GM21526 (cell line): Measurements from ENCODE around the gene BICDL2.
A peak's percentile ranks its signal among the peaks of the same experiment; 100 is the strongest.

ENCODE experiments used
- ATAC-seq: cut with Tn5 transposase; IDR thresholded peaks from one replicate; pipeline ENCODE4 v1.9.1; 2021; ENCODE audit warnings: moderate library complexity; ENCODE audit not compliant: unreplicated experiment, low FRiP score

Gene BICDL2

DNA sequence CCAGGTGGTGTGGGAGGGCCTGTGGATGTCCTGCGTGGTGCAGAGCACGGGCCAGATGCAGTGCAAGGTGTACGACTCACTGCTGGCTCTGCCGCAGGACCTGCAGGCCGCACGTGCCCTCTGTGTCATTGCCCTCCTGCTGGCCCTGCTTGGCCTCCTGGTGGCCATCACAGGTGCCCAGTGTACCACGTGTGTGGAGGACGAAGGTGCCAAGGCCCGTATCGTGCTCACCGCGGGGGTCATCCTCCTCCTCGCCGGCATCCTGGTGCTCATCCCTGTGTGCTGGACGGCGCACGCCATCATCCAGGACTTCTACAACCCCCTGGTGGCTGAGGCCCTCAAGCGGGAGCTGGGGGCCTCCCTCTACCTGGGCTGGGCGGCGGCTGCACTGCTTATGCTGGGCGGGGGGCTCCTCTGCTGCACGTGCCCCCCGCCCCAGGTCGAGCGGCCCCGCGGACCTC is 23.2 kb downstream of the BICDL2 start:
- ATAC-seq: no peak

DNA sequence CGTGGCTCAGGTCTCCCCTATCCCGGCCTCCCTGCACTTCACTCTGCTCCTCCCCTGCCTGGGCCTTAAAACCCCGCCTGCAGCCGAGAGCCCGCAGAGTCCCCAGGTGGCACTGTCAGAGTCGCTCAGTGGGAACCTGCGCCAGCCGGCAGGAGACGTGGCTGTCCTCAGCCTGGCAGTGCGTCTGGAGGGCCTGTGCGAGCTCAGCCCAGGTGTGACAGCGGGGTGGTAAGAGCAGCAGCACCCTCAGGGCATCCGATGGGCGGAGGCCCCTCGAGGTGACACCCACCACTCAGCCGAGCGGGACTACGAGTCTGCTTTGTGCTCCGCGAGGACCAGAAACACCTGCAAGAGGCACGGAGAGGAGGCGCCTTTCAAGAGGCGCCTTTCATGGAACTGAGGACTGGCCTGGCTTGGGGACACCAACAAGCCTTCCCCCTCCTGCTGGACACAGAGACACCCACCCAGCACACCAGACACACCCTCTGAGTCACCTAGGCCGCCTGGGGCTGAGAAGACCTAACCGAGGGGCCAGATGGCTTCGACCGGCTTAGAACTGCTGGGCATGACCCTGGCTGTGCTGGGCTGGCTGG is 23.8 kb downstream of the BICDL2 start, which contains the start of gene CLDN9:
CLDN9 (plus strand) TSS at position 96 of the 593 bp plus-strand sequence; CDS start at position 536, 440 bp downstream.
- ATAC-seq: no peak

DNA sequence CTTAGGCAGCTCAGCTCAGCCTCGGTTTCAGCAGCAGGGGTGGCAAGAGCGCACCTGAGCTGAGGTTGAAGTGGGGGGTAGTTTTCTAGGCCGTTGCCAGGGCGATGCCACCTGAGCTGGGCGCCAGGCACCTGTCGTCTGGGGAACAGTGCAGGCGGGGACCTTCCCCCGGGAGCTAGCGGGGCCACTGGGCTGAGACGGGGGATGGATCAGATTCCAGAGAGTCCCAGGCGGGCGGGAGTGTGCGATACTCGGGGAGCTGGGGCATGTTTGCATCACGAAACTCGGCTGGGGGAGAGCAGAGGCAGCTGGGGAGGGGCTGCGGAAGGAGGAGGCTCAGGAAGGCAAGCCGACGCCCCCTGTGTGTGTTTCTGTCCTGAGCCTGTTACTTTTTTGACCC is 24.5 kb downstream of the BICDL2 start:
- no peak for ATAC-seq

DNA sequence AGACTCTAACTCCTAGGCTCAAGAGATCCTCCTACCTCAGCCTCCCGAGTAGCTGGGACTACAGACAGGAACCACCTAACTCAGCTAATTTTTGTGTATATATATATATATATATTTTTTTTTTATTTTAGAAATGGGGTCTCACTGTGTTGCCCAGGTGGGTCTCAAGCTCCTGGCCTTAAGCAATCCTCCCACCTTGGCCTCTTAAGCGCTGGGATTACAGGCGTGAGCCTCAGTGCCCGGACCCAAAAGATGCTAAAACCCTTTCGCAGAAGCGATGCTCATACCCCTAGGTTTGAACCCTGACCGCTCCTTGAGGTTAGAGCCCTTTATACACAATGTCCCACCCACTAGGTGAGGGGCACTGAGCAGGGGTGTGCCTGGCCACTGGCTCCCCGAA is 26.2 kb downstream of the BICDL2 start:
- ATAC-seq: no peak

DNA sequence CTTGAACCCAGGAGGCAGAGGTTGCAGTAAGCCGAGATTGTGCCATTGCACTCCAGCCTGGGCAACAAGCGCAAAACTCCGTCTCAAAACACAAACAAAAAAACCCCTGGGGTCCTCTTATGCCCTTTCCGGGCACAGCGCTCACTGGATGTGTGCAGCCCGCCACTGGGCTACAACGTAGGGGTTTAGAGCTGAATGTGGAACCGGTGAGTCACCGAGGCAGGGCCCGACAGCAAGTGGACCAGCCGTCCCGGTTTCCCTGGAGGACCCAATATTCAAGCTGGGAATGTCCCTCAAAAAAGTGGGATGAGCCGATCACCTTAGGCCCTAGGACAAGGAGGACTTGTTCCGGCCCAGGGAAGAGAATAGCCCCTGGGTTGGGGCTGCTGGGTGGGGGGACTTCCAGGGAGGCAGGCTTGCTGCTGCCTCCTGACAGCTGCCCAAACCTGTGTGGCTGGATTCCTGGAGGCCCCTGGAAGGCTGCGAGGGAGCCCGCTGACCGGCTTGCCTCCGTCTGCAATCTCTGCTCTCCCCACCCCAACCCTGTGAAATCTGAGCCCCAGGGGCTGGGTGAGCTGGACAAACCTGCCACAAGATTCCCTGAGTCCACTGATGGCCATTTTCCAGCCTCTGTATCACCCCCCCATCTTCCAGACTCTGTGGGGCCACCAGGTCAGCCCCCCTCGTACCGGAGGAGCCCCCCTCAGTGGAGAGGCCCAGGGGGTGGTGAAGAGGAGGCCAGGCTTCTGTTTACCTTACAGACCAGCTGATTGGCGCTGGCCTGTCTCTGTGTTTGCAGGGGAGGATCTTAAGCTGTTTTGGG is 27.0 kb downstream of the BICDL2 start:
- no peak for ATAC-seq

DNA sequence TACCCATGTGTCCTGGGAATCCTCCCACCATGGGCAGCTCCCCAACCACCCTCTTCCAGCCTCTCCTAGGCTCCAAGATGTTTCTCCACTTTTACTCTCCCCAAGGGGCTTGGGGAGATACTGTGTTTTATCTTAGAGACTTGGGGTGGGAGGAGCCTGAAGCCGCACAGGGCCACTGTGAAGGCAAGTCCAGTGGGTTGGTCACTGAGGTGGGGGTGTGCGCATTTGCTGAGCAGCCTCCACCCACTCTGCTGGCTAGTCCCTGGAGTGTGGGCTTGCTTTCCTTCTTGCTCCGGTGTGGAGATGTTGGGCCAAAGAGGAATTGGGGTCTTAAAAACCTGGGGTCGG is 28.1 kb downstream of the BICDL2 start:
- no peak for ATAC-seq

DNA sequence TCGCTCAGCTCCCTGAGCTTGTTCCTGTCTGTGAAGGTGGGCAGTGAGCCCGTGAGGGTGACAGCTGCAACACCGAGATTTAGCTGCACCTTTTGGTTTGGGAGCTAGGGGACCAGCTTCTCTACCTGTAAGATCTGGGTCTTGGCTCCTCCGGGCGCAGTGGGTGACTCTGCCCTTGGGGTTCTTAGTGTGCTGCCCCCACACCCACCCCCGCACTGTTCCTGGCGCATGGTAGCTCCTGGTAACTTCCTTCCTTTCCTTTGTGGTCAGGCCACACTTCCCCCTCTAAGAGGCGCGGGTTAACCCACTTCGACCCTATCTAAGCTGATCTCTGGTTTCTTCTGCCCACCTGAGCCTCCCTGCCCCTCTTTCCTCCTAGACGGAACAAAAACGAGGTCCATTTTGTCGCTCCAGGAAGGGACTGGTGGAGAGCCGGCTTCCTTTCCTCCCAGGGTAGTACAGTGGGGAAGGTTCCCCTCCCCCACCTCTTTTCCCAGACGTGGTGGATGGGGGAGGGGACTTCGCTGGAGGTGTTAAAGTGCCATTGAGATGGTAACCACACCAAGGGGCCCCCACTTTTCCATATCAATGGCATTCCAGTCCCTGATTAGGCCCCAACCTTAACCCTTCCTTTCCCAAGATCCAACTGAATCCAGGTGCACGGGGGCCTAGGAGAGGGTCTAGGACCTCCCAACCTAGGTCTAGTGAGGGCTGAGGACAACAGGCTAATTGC is 28.6 kb downstream of the BICDL2 start:
- ATAC-seq: no peak

DNA sequence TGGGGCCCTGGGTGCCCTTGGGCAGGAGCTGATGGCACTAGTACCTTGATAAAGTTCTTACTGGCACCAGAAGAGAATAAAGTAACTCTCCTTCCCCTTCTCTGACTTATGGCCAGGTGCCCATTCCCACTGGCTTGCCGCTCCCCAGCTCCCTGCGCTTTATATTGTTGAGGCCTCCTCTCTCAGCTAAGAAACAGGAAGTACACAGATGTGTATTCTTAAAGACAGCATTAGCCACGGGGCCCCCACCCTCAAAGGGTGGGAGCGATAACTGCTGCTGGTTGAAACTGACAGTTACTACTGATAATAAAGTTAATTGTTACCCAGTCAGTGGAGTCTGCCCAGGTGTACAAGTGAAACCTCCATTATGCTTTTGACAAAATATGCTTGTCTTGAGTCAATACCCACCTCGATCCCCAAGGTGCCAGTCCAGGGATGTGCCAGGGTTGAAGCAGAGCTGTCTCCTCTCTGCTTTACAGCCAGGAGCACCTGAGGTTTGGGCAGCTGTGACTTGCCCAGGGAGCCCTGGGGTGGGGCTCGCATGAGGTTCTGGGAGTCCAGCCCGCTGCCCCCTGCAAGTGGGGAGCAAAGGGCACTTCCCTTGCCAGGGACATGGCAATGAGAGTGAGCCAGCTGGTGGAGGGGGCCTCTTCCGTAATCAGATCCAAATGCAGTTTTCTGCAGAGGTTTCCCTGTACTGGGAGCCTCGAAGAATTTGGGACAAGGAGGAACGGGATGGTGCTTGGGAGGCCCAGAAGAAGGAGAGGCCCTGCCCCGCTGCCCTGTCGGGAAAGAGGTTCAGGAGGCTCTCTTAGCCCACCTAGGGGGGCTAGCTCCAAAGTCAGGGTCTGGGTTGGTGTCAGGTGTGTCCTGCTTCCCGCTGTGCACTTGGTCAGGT is 29.4 kb downstream of the BICDL2 start:
- ATAC-seq: no peak

DNA sequence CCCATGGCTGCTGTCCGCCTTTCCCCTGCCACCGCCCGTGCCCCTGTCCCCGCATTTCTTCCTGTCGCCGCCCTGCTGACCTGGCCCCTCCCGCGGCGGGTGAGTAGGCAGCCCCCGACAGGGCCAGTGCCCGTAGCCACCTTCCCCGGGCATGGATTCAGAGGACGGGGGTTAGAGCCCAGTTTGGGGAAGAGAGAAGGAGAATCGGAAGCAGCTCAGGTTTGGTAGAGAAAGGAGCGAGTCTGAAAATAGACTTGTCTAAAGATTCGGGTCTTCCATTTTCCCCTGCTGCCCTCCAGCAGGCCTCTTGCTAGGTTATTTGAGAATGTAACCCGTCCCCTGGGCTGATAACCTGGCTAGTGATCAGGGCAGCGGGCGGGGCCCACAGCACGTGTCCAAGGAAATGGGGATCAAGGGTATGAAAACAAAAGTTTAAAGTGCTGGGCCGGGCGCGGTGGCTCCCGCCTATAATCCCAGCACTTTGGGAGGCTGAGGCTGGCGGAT is 31.9 kb downstream of the BICDL2 start:
- ATAC-seq: no peak

DNA sequence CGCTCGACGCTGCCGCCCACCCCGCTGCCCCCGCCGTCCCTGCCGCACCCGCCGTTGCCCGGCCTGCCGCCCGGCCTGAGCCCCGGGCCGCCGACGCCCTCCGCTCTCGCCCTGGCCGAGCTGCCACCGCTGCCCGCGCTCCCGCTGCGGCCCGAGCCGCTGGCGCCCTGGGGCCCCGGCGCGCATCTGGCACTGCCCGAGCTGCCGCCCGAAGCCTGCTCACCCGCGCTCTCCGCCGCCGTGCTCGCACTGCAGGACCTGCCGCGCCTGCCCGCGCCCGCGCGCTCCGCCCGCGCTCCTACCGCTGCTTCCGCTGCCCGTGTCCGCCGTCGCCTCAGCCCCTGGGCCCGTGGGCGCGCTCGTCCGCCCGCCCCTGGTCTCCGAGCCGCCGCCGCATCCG is 32.4 kb downstream of the BICDL2 start:
- ATAC-seq: no peak

DNA sequence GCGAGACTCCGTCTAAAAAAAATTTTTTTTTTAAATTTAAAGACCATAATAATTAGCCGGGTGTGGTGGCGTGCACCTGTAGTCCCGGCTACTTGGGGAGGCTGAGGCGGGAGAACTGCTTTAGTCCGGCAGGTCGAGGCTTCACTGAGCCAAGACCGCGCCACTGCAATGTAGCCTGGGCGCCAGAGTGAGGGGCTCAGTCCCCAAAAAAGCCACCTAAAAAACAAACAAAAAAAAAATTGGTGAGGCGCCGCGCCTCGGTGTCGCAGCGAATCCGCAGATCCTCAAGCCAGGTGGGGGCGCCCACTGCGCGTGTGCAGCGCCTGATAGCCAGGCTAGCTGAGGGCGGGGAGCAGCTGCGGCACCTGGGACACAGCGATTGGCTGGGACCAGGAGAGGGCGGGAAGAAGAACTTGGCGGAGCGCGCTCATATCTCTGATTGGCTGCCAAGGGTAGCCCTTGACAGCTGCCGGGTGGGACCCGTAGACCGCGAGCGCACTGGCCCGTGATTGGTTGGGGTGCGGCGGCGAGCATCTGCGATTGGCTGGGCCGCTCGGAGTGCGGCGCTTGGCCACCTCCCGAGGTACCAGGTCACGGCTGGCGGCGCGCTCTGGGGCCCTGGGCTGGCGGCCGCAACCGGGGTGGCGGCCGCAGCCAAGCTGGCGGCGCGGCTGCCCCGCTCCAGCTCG is 33.0 kb downstream of the BICDL2 start:
- ATAC-seq: peak; percentile 90

DNA sequence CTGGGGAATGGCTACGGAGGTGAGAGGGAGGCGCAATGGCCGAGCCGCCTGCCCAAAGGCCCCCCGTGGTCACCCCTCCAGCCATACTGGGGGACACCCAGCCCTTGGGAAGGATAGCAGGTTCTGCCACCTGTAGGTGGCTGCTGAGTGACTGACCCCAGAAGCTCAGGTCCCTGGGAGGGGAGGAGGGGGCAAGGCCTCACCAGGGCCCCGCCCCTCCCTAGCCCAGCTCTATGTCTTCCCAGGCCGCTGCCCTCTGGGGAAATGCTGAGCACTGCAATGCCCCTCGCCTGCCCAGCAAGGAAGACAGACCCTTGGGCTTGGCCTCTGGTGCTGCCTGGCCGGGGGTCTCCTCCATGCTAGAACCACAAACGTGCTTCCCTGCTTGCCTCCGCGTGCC is 35.4 kb downstream of the BICDL2 start:
- ATAC-seq: no peak

DNA sequence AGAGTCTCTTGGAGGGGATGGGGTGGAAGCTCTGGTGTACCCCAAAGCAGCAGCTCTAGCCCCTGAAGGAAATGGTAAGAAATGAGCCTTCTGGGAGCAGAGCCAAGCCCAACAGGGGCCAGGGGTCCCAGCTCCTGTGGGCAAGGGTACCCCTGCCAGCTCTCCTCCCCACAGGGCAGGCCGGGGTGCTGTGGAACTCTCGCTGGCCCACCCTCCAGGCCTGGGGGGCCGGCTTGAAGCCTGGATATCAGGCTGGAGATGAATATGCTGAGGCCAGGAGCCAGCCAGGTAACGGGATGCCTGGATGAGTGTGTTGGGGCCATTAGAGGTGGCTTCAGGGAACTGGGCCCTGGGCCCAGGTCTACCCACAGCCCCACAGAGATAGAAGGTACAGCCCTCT is 36.2 kb downstream of the BICDL2 start:
- no peak for ATAC-seq

DNA sequence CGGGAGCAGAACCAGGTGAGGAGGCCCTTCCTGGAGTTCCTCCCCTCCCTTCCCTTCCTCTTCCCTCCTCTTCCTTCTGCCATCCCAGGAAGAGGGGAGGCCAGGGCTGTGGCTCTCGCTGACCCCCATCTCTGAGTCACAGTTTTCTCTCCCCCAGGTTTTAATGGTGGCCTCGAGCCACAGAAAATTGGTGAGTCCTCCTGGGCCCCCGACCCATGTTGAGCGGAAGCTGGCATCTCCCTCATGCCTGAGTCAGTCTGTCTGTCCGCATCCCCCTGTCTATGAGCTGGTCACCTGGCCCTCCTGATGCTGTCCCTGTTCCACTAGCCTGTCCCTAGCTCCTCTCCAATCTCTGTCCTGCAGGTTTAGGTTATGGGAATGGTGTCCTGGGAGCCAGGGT is 36.8 kb downstream of the BICDL2 start:
- ATAC-seq: no peak

DNA sequence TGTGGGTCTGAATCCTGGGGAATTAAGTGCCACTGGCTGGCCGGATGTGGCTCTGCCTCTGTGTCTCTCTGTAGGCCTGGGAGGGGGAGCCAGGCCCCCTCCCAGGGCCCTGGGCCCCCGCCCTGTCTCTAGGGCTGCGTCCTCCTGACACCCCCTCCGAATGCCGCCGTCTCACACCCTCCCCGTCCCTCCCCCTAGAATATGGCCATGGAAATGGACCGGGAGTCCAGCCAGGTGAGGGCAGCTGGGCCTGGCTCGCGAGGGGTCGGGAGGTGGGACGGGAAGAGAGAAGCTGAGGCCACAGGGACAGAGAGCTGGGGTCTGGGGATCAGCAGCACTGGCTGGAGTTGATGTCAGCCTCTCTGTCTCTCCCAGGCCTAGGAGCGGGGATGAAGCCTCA is 40.4 kb downstream of the BICDL2 start:
- ATAC-seq: no peak

DNA sequence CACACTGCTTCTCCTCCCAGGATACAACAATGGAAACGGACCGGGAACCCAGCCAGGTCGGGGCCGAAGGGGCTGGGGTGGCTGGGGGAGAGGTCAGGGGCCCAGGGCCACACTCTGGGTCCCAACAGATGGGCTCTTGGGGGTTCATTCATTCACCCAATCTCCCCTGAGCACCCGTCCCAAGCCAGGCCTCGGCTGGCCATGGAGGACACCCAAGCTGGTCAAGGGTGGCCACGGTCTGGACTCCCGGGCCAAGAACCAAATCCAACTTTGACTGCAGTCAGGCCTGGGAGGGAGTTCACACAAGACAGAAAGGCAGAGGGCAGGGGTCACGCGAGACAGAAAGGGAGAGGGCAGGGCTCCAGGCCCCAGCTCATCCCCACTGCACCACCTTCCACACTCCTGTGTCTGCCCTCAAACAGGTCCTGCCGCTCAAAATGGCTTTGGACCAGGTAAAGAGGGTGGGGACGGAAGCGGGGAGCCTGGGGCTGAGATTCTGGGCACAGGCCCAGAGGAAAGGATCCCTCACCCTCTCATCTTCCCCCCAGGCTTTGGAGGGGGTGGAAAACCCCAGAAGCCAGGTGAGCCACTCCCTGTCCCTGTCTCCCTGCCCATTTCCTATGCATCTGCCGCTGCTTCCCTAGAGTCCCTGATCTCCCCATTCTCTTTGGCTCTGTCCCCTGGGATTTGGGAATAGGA is 44.2 kb downstream of the BICDL2 start:
- ATAC-seq: no peak

DNA sequence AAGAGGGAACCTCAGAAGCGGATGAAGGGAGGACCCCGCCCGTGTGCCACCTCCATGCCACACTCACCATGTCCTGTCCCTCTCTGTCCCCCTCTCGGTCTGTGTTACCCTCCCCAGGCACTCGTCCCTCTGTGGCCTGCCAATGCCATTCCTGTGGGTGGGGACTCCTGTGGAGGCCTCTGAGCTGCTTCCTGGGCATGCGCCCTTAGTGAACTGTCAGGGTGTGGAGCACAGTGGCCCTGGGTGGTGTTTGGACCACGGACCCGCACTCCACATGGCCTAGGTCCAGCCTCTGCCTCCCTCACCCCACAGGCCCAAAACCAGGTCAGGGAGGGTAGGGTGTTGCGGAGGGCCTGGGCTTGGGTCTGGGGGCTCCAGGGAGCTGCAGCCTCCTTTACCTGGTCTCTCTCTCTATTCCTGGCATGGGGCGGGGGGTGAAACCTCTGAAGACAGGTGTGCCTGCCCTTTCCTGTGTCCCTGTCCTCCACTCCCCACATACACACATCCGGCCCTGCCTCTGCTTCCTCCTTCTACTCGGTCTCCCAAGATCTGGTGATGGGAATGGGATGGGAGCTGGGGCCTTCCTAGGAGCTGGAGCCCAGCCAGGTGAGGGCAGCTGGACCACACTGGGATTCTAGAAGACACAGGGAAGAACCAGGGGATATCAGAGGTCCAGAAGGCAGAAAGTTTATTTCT is 45.0 kb downstream of the BICDL2 start:
- no peak for ATAC-seq

DNA sequence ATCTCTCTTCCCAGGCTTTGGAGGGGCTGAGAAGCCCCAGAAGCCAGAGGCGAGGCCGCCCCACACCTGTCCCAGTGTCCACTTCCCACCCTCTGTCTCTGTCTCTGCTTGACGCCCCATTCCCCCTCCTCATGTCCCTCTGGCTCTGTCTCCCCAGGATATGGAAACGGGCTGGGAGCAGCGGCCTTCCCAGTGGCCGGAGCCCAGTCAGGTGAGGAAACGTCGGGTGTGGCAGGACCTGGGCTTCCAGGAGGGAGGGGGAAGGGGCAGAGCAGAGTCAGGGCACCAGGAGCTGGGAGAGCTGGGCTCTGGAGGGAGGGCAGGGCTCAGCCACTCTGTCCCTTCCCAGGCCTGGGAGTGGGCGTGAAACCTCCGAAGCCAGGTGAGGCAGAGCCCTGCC is 45.9 kb downstream of the BICDL2 start:
- ATAC-seq: no peak
